K562 (cell line): Measurements from ENCODE around the gene RACGAP1. TPM values are rescaled to one million over a fixed set of nuclear protein-coding genes. Genes with fewer than 3 reads are reported as not detected.

ENCODE experiments used
- ATAC-seq: fragments of 200-7000 bp; cut with Tn5 transposase; 3 replicates; pipeline ENCODE4 v1.9.1; 2020; ENCODE audit warnings: moderate library complexity
- BruUV-seq: library from RNA; stranded (reverse); fragments of 400-500 nt; replicated peaks from 2 replicates; lab custom pipeline; 2021; lab: Mats Ljungman, UMichigan
- CTCF ChIA-PET: fragments of 300-600 bp; formaldehyde crosslinking; extraction: SDS; loops from one replicate; lab custom pipeline; 2021; ENCODE audit warnings: low intra/inter-chr PET ratio; lab: Yijun Ruan, JAX
- POLR2A ChIA-PET: fragments of 300-600, 350-650 bp; sonication (Branson Sonifier 250); formaldehyde crosslinking; extraction: SDS; loops from one replicate; lab custom pipeline; 2021; ENCODE audit warnings: antibody characterized with exemption, inconsistent platforms; lab: Yijun Ruan, JAX
- DNase-seq, 4 experiments: peaks; one replicate each; pipeline versions ENCODE4 v3.0.0 to v3.0.0-alpha.2; 2011 to 2018; ENCODE audit warnings: low spot score in 3 of 4, mixed read lengths in 3 of 4; ENCODE audit errors: extremely low read depth in 1 of 4
- FAIRE-seq: peaks from 2 replicates; lab custom pipeline; 2011; peaks lifted over from hg19 to GRCh38; lab: Jason Lieb, UNC
- H2AFZ ChIP-seq: 2 replicates; pipeline ENCODE4 v1.6.0; 2011; ENCODE audit warnings: low read depth, low read length, control low read depth, inconsistent platforms
- H3K27ac ChIP-seq: fragments of 200-600 bp; 3 replicates; pipeline ENCODE4 v1.8.0; 2011; ENCODE audit warnings: low read depth, mild to moderate bottlenecking, control low read depth, inconsistent platforms, low read length, moderate library complexity, mixed read lengths; ENCODE audit errors: extremely low read depth
- H3K27me3 ChIP-seq, 2 experiments: fragments of 300-600 bp in 1 of 2; 2 replicates in 1 of 2; 3 replicates in 1 of 2; pipeline versions ENCODE4 v1.6.0 to v1.8.0; 2011; ENCODE audit warnings: inconsistent platforms in 2 of 2, low read length in 2 of 2, mild to moderate bottlenecking in 1 of 2, mixed read lengths in 1 of 2, moderate library complexity in 1 of 2; ENCODE audit not compliant: control insufficient read depth in 2 of 2, insufficient read depth in 2 of 2
- H3K36me3 ChIP-seq: fragments of 300-600 bp; 3 replicates; pipeline ENCODE4 v1.8.0; 2011; ENCODE audit warnings: mild to moderate bottlenecking, low read length, inconsistent platforms; ENCODE audit not compliant: control insufficient read depth, insufficient read depth
- H3K4me1 ChIP-seq, 2 experiments: fragments of 200-600 bp in 1 of 2; replicated peaks in 1 of 2; 2 replicates in 1 of 2; 3 replicates in 1 of 2; pipeline versions ENCODE4 v1.5.1 to v1.8.0; 2011; ENCODE audit warnings: inconsistent platforms in 2 of 2, low read length in 2 of 2, mild to moderate bottlenecking in 1 of 2, mixed read lengths in 1 of 2, moderate library complexity in 1 of 2; ENCODE audit not compliant: control insufficient read depth in 2 of 2, insufficient read depth in 2 of 2
- H3K4me2 ChIP-seq: 2 replicates; pipeline ENCODE4 v1.6.1; 2011; ENCODE audit warnings: low read length, control low read depth, inconsistent platforms, mixed read lengths; ENCODE audit not compliant: insufficient read depth
- H3K4me3 ChIP-seq: fragments of 200-600 bp; sonication (generic), shearing (Covaris generic); 2 replicates; pipeline ENCODE4 v1.5.1; 2016; ENCODE audit warnings: control low read depth, inconsistent platforms
- H3K79me2 ChIP-seq: fragments of 200-600 bp; 3 replicates; pipeline ENCODE4 v1.8.0; 2011; ENCODE audit warnings: low read length, inconsistent platforms; ENCODE audit not compliant: control insufficient read depth, insufficient read depth
- H3K9ac ChIP-seq, 2 experiments: 2 replicates each; pipeline versions ENCODE4 v1.6.0 to v1.6.1; 2011; ENCODE audit warnings: low read depth in 2 of 2, low read length in 2 of 2, control low read depth in 1 of 2, inconsistent platforms in 1 of 2, mild to moderate bottlenecking in 1 of 2, mixed read lengths in 1 of 2; ENCODE audit not compliant: insufficient read depth in 1 of 2
- H3K9me1 ChIP-seq: one replicate; pipeline ENCODE4 v1.6.0; 2011; ENCODE audit warnings: inconsistent platforms, mild to moderate bottlenecking, low read length, moderate library complexity; ENCODE audit not compliant: control insufficient read depth, insufficient read depth
- H3K9me3 ChIP-seq: replicated peaks from 2 replicates; pipeline ENCODE4 v1.5.1; 2011; ENCODE audit warnings: low read depth, low read length, inconsistent platforms; ENCODE audit not compliant: control insufficient read depth, insufficient read depth
- H4K20me1 ChIP-seq: replicated peaks from 2 replicates; pipeline ENCODE4 v1.6.1; 2011; ENCODE audit warnings: low read length, inconsistent platforms, mixed read lengths; ENCODE audit not compliant: control insufficient read depth, insufficient read depth
- CBX2 ChIP-seq: fragments of 200-600 bp; sonication (generic); IDR thresholded peaks from one replicate; pipeline ENCODE4 v1.6.1; 2012; ENCODE audit warnings: mild to moderate bottlenecking, low read length, inconsistent platforms; ENCODE audit not compliant: insufficient read depth, poor library complexity, severe bottlenecking
- CXXC5 ChIP-seq: fragments of 250-450 bp; sonication (Bioruptor Pico); IDR thresholded peaks from 2 replicates; pipeline ENCODE4 v1.8.0; 2022; ENCODE audit warnings: inconsistent platforms, mild to moderate bottlenecking, moderate library complexity
- KDM1A ChIP-seq, 2 experiments: fragments of 450-650 bp; IDR thresholded peaks; 2 replicates each; pipeline ENCODE4 v1.6.1; 2016; ENCODE audit warnings: mild to moderate bottlenecking in 2 of 2
- NRF1 ChIP-seq, 2 experiments: fragments of 450-650 bp; IDR thresholded peaks in 1 of 2; conservative IDR thresholded peaks in 1 of 2; 2 replicates each; pipeline ENCODE4 v1.6.1; 2014; ENCODE audit warnings: mild to moderate bottlenecking in 2 of 2
- NUFIP1 ChIP-seq: fragments of 450-650 bp; IDR thresholded peaks from 2 replicates; pipeline ENCODE4 v1.6.1; 2018; ENCODE audit not compliant: partially characterized antibody
- RBM25 ChIP-seq: fragments of 200-400 bp; formaldehyde crosslinking; IDR thresholded peaks from 2 replicates; pipeline ENCODE4 v1.6.1; 2018; ENCODE audit warnings: low read length, low read depth, moderate library complexity; ENCODE audit not compliant: severe bottlenecking
- ZNF146 ChIP-seq: IDR thresholded peaks from one replicate; pipeline ENCODE4 v1.6.1; 2018; ENCODE audit warnings: missing compliant biosample characterization; ENCODE audit not compliant: unreplicated experiment
- ZNF3 ChIP-seq: fragments of 250-450 bp; sonication (Bioruptor Pico); IDR thresholded peaks from 2 replicates; pipeline ENCODE4 v1.5.0; 2021; ENCODE audit warnings: mild to moderate bottlenecking, moderate library complexity
- ZNF395 ChIP-seq: fragments of 200-800 bp; sonication (Bioruptor generic); IDR thresholded peaks from 2 replicates; pipeline ENCODE4 v1.6.1; 2017; ENCODE audit warnings: missing genetic modification characterization, missing compliant biosample characterization
- WGBS: fragments of 100-300 bp; shearing (Covaris generic); methylation state at CpG from one replicate; pipeline ENCODE4 v1.1.6; 2016; ENCODE audit warnings: low coverage, mixed read lengths; ENCODE audit not compliant: insufficient coverage; ENCODE audit errors: missing lambda C conversion rate; 5-methylcytosine and 5-hydroxymethylcytosine counted together
- in situ Hi-C: fragments of 300-500 bp; cut with MboI; formaldehyde crosslinking; loops from 4 replicates; pipeline ENCODE4 v1.15.0; 2018; ENCODE audit warnings: inconsistent platforms, mixed read lengths
- intact Hi-C: fragments of 100-400 bp; cut with micrococcal nuclease; formaldehyde crosslinking; loops from 2 replicates; pipeline ENCODE4 v1.14.2; 2022
- polyA plus RNA-seq, 8 experiments: library from polyadenylated mRNA; depleted of rRNA in 4 of 8; stranded (reverse) in 5 of 8; unstranded in 3 of 8; fragments of >200 nt; fragmentation: Nextera tagmentation in 2 of 8; fragmentation: Illumina TruSeq in 1 of 8; extraction: Ambion mirVana in 2 of 8; extraction: Trizol in 1 of 8; gene quantifications; 2 replicates each; pipeline versions ENCODE4 v1.2.1 to v1.2.3, GENCODE V29; 2011 to 2014; ENCODE audit warnings: inconsistent platforms in 1 of 8, missing spikeins in 1 of 8
- total RNA-seq, 7 experiments: library from RNA; depleted of rRNA in 6 of 7; stranded (reverse); fragments of >200 nt in 6 of 7; fragmentation: Illumina TruSeq in 2 of 7; extraction: Trizol in 2 of 7; gene quantifications; 2 replicates each; pipeline versions ENCODE4 v1.2.1 to v1.2.3, GENCODE V29; 2011 to 2021; ENCODE audit warnings: low replicate concordance in 1 of 7

Gene RACGAP1
- total and polyA plus RNA-seq, 9 of the 15 experiments (the other 6 are each of a cell fraction or from before 2014, with no cell fraction given): 56.4 to 92.9 (median 71.8) TPM

- TF ChIP-seq ZNF146 (CRISPR knock-in tag): peak; percentile 88
- TF ChIP-seq ZNF395 (CRISPR knock-in tag): 0 out of 2 replicates have a peak, but pooled peaks have one; percentile 6
- TF ChIP-seq CXXC5: no peak
- peak; percentile 29 to 74; a peak in 2 of 4 replicates for TF ChIP-seq KDM1A (IDR thresholded peaks at IDR 0.05)
- no peak for TF ChIP-seq NRF1 (conservative IDR thresholded peaks at IDR 0.05 in 1 of 2, IDR thresholded peaks at IDR 0.05 in 1 of 2)
- no peak for TF ChIP-seq CBX2
- TF ChIP-seq RBM25: peak; percentile 48
Measured at GRCh38 chr12:50024227-50024626, 1.1 kb downstream of the RACGAP1 start (continued).

- DNase-seq (no peak), ATAC-seq (no peak), FAIRE-seq (no peak)
- Histone ChIP-seq H3K27ac (no peak overlapping the region), H3K4me2 (0 out of 2 replicates have a peak overlapping the region, but pooled peaks have one; percentile 98), H2AFZ (no peak overlapping the region), H3K27me3 (no peaks in the 10 kb centered on the region), H3K4me3 (no peak overlapping the region), H3K36me3 (peaks cover 32% of the 10 kb centered on the region; the same call in 2 of the 3 replicates), H3K79me2 (peaks cover 74% of the 10 kb centered on the region), H3K9me3 (no peaks in the 10 kb centered on the region), H3K9ac (no peak overlapping the region; a peak in 1 of 4 replicates), H3K9me1 (no peaks in the 10 kb centered on the region)
- BruUV-seq: no TSS peak
- POLR2A ChIA-PET: no interaction called here
- intact Hi-C loops: no loop called here
- CTCF ChIA-PET: no interaction called here
- WGBS: 86% methylated on average over 1 of the region's 1 CpG
- peak; percentile 64 for TF ChIP-seq ZNF3
- no peak for TF ChIP-seq NUFIP1
- TF ChIP-seq, all 486 proteins: peak for 1
- Histone ChIP-seq H3K4me1 (peaks cover 12 to 18% of the 10 kb centered on the region in 2 experiments; a peak in 4 of 5 replicates), H4K20me1 (0 out of 2 replicates have a peak, but pooled peaks cover 4% of the 10 kb centered on the region)
- in situ Hi-C loops: no loop called here
Measured at GRCh38 chr12:50022903-50023302, 2.4 kb downstream of the RACGAP1 start.
